ENCODE data around the gene IL4I1. TPM values are rescaled to one million over a fixed set of nuclear protein-coding genes. Genes with fewer than 3 reads are reported as not detected.
A peak's percentile ranks its signal among the peaks of the same experiment; 100 is the strongest.

Gene IL4I1
- total and polyA plus RNA-seq, 12 donors: 0.26 to 26.9 (median 0.57) TPM; not detected in 3

GRCh38 chr19:49888510-49888824 is 8.2 kb downstream of the IL4I1 start:
- no peaks in the 10 kb centered on the region for H3K9me3 ChIP-seq
- ATAC-seq: no peak
- peaks cover 0 to 9% (median 0%) of the 10 kb centered on the region in 7 donors for H3K27me3 ChIP-seq
- peaks cover 5 to 43% (median 26%) of the 10 kb centered on the region in 9 donors for H3K36me3 ChIP-seq
- H3K4me3 ChIP-seq: no peak overlapping the region
- no peak for DNase-seq
- H3K27ac ChIP-seq: no peak overlapping the region
- 81 to 90% methylated on average over 16 to 18 of the region's 18 CpGs for WGBS, 2 donors
- intact Hi-C loops (cut with DNase I): no loop called here
- TF ChIP-seq CTCF (IDR thresholded peaks at IDR 0.05): no peak
- H3K4me1 ChIP-seq: peaks cover 5 to 27% (median 11%) of the 10 kb centered on the region in 9 donors

GRCh38 chr19:49887665-49888509 is 8.8 kb downstream of the IL4I1 start:
- Histone ChIP-seq H3K36me3 (peaks cover 8 to 49% (median 32%) of the 10 kb centered on the region in 9 donors), H3K27me3 (peaks cover 0 to 9% (median 0%) of the 10 kb centered on the region in 7 donors), H3K4me3 (peak overlapping the region in 1 of 10 donors; percentile 25), H3K4me1 (peaks cover 5 to 27% (median 11%) of the 10 kb centered on the region in 9 donors), H3K27ac (peak overlapping the region in 2 of 10 donors; percentile 33 to 35), H3K9me3 (no peaks in the 10 kb centered on the region)
- no peak for TF ChIP-seq CTCF (IDR thresholded peaks at IDR 0.05)
- ATAC-seq (peak in 1 of 8 donors; percentile 4), DNase-seq (peak in 1 of 2 donors; percentile 4)
- WGBS, 2 donors: 64 to 89% methylated on average over 50 to 54 of the region's 54 CpGs
- intact Hi-C loops (cut with DNase I): no loop called here

- Histone ChIP-seq H3K36me3 (peaks cover 15 to 56% (median 40%) of the 10 kb centered on the region in 9 donors), H3K27me3 (peaks cover 0 to 9% (median 0%) of the 10 kb centered on the region in 7 donors), H3K27ac (peak overlapping the region in 3 of 10 donors; percentile 20 to 35 (median 33)), H3K9me3 (no peaks in the 10 kb centered on the region), H3K4me3 (peak overlapping the region in 1 of 10 donors; percentile 25), H3K4me1 (peaks cover 5 to 27% (median 11%) of the 10 kb centered on the region in 9 donors)
- 69 to 70% methylated on average over 23 of the region's 23 CpGs for WGBS, 2 donors
- DNase-seq (peak; percentile 19 to 20), ATAC-seq (peak in 1 of 8 donors; percentile 17)
- intact Hi-C loops (cut with DNase I): no loop called here
- no peak for TF ChIP-seq CTCF (IDR thresholded peaks at IDR 0.05)
Observed at GRCh38 chr19:49887037-49887664, 9.5 kb downstream of the IL4I1 start.

- H3K27ac ChIP-seq: no peak overlapping the region
- H3K4me3 ChIP-seq: no peak overlapping the region
- peaks cover 15 to 80% (median 63%) of the 10 kb centered on the region in 9 donors for H3K36me3 ChIP-seq
- no peak for ATAC-seq
- peaks cover 0 to 18% (median 3%) of the 10 kb centered on the region in 9 donors for H3K4me1 ChIP-seq
- no peaks in the 10 kb centered on the region for H3K9me3 ChIP-seq
- H3K27me3 ChIP-seq: peaks cover 0 to 1% (median 0%) of the 10 kb centered on the region in 7 donors
- WGBS, 2 donors: 92 to 100% methylated on average over 3 of the region's 3 CpGs
- no peak for TF ChIP-seq CTCF (IDR thresholded peaks at IDR 0.05)
- DNase-seq: no peak
- intact Hi-C loops (cut with DNase I): loop anchor here in 1 of 10 donors (5.0 kb wide), 1 partner anchor 43 kb away; the partner anchor contains the start of genes ATF5 and NUP62
Observed at GRCh38 chr19:49884760-49885159, 11.9 kb downstream of the IL4I1 start.

All from heart right ventricle (tissue), 16 donors.